Fibroblast of the aortic adventitia (primary cell): Measurements from ENCODE around the gene CASP2. TPM values are rescaled to one million over a fixed set of nuclear protein-coding genes. Genes with fewer than 3 reads are reported as not detected.
A peak's percentile ranks its signal among the peaks of the same experiment; 100 is the strongest.
"Not testable (repeated sequence)": the region's sequence is repeated elsewhere in the genome, so short reads cannot be mapped to it uniquely, and the experiment has no call there.

ENCODE experiments used
- DNase-seq: peaks from one replicate; pipeline ENCODE4 v3.0.0-alpha.2; 2010; ENCODE audit warnings: low read depth
- H3K4me3 ChIP-seq: 2 replicates; pipeline ENCODE4 v1.5.1; 2011; ENCODE audit warnings: low read depth, mild to moderate bottlenecking, control low read depth, low read length, moderate library complexity
- CTCF ChIP-seq: IDR thresholded peaks from 2 replicates; pipeline ENCODE4 v1.5.1; 2011; ENCODE audit warnings: mild to moderate bottlenecking, low read length, control low read depth, inconsistent platforms; ENCODE audit not compliant: insufficient read depth
- total RNA-seq: library from RNA; depleted of rRNA; stranded (reverse); fragments of >200 nt; gene quantifications from 2 replicates; pipeline ENCODE4 v1.2.3, GENCODE V29; 2012; ENCODE audit warnings: low replicate concordance

Gene CASP2
- total RNA-seq, 1 donor, result 19.8 TPM

- peak; percentile 63 for DNase-seq
Measured at GRCh38 chr7:143263266-143264195, 24.6 kb upstream of the CASP2 start, which contains the start of gene GSTK1. Gene GSTK1 (plus strand): TSS chr7:143263441. CDS start chr7:143263514, 73 bp downstream.

GRCh38 chr7:143264196-143264568, 24.0 kb upstream of the CASP2 start:
- H3K4me3 ChIP-seq, result peak overlapping the region; percentile 77
- not testable (repeated sequence) for DNase-seq

More at GRCh38 chr7:143263266-143264195, 24.6 kb upstream of the CASP2 start, which contains the start of gene GSTK1:
- H3K4me3 ChIP-seq, result peak within 1 kb of the TSS; percentile 77
- TF ChIP-seq CTCF, result no peak

- no peak for DNase-seq
- H3K4me3 ChIP-seq, result no peak overlapping the region
- no peak for TF ChIP-seq CTCF
Measured at GRCh38 chr7:143265017-143265693, 23.0 kb upstream of the CASP2 start.

- DNase-seq, result no peak
- no peak overlapping the region for H3K4me3 ChIP-seq
- no peak for TF ChIP-seq CTCF
Measured at GRCh38 chr7:143269251-143269650, 18.9 kb upstream of the CASP2 start.

GRCh38 chr7:143271240-143271639, 16.9 kb upstream of the CASP2 start:
- H3K4me3 ChIP-seq, result no peak overlapping the region
- DNase-seq, result no peak
- TF ChIP-seq CTCF, result no peak

GRCh38 chr7:143272871-143273270, 15.3 kb upstream of the CASP2 start:
- no peak overlapping the region for H3K4me3 ChIP-seq
- no peak for TF ChIP-seq CTCF
- no peak for DNase-seq
